ENCODE measurements around the gene PPIC.

The PPIC gene

DNA sequence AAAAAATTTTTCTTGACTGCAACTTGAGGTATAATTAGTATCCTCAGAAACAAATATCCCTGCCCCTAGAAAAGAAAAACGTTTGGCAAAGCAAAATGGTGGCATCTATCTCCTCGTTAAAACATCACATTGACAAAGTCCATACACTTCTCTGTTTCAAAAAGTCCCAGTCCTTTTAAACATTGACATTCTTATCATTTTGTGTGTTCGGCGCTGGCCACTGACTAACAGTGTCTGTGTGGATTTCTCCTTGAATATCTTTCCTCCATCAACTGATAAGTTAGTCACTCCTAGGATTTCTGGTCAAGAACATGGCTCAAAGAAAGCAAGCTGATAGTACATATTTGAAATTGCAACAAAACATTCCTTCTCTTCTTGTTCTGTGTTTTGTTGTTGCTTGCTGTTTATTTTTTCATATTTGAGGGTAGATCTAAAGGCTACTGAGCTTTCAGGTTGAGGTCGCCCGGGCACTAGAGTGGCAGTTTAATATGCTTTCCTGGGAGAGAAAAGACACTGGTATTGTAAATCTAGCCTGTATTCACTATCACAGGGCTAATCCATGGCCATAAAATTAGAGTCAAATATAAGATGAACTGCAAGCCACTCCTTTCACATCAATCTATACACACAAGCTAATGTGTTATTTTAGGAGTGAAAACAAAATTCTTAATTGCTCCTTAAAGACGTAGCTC is 8.5 kb upstream of the PPIC start:
- in situ Hi-C loops (cut with MboI; ENCODE audit: low pct_unique_long_range_greater_than_20kb, low sequenced_read_pairs, unreplicated experiment): no loop called here
- TF ChIP-seq, protein P1, sequence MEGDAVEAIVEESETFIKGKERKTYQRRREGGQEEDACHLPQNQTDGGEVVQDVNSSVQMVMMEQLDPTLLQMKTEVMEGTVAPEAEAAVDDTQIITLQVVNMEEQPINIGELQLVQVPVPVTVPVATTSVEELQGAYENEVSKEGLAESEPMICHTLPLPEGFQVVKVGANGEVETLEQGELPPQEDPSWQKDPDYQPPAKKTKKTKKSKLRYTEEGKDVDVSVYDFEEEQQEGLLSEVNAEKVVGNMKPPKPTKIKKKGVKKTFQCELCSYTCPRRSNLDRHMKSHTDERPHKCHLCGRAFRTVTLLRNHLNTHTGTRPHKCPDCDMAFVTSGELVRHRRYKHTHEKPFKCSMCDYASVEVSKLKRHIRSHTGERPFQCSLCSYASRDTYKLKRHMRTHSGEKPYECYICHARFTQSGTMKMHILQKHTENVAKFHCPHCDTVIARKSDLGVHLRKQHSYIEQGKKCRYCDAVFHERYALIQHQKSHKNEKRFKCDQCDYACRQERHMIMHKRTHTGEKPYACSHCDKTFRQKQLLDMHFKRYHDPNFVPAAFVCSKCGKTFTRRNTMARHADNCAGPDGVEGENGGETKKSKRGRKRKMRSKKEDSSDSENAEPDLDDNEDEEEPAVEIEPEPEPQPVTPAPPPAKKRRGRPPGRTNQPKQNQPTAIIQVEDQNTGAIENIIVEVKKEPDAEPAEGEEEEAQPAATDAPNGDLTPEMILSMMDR (IDR thresholded peaks at IDR 0.05; ENCODE audit: extremely low read depth, insufficient read depth, missing control alignments): no peak

DNA sequence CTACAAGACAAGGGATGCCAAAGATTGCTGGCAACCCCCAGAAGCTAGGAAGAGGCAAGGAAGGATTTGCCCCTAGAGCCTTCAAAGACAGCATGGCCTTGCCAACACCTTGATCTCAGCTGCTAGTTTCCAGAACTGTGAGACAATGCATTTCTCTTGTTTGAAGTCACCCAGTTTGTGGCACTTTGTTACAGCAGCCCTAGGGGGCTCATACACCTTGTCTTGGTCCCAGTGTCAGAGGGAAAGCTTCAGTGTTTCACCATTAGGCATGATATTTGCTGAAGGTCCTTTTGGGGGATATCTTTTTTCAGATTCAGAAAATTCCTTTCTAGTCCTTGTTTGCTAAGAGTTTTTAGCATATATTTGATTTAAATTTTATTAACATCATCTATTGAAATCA is 3.1 kb upstream of the PPIC start:
- in situ Hi-C loops (cut with MboI; ENCODE audit: low pct_unique_long_range_greater_than_20kb, low sequenced_read_pairs, unreplicated experiment): no loop called here
- TF ChIP-seq, protein P1 (IDR thresholded peaks at IDR 0.05; ENCODE audit: extremely low read depth, insufficient read depth, missing control alignments): no peak
- no peak for DNase-seq (ENCODE audit: low spot score)

More for the DNA sequence above, 8.5 kb upstream of the PPIC start:
- DNase-seq (ENCODE audit: low spot score): no peak

DNA sequence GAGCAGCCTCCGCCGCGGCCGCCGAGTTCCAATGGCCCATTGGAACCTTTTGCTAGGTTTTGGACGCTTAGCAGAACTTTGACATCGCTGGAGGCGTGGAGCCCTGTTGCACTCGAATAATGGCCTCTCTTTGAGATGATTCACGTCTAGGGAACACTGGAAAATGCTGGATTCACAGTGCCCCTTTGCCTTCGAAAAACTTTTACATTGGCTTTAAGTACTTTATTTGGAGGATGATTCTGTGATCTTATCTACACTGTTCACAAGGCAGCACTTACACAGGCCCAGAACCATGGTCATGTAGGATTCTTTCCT is 536 bp upstream of the PPIC start:
- in situ Hi-C loops (cut with MboI; ENCODE audit: low pct_unique_long_range_greater_than_20kb, low sequenced_read_pairs, unreplicated experiment): no loop called here
- TF ChIP-seq, protein P1 (IDR thresholded peaks at IDR 0.05; ENCODE audit: extremely low read depth, insufficient read depth, missing control alignments): no peak
- DNase-seq (ENCODE audit: low spot score): no peak

DNA sequence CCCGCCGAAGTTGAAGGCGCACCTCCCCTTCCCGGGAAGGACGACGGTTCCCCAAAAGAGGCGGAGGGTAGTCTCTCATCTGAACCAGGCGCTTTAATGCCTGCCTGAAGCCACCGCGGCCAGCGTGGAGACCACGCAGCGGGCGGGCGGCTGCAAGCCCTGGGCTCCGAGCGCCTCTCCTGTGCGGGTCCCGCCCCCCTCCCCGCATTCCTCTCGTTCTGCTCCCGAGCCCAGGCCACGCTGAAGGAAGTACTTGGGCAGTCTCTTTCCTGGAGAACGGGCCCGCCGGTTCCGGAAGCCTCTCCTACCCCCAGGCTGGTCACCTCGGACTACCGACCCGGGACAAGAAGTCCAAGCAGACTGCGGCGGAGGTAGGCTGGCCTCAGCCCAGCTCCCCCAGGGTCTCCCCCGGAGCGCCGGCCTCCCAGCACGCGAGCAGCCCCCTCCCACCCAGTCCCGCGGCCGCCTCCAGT is 571 bp downstream of the PPIC start:
- TF ChIP-seq, protein P1 (IDR thresholded peaks at IDR 0.05; ENCODE audit: extremely low read depth, insufficient read depth, missing control alignments): no peak
- DNase-seq (ENCODE audit: low spot score): peak; percentile 41
- in situ Hi-C loops (cut with MboI; ENCODE audit: low pct_unique_long_range_greater_than_20kb, low sequenced_read_pairs, unreplicated experiment): no loop called here

DNA sequence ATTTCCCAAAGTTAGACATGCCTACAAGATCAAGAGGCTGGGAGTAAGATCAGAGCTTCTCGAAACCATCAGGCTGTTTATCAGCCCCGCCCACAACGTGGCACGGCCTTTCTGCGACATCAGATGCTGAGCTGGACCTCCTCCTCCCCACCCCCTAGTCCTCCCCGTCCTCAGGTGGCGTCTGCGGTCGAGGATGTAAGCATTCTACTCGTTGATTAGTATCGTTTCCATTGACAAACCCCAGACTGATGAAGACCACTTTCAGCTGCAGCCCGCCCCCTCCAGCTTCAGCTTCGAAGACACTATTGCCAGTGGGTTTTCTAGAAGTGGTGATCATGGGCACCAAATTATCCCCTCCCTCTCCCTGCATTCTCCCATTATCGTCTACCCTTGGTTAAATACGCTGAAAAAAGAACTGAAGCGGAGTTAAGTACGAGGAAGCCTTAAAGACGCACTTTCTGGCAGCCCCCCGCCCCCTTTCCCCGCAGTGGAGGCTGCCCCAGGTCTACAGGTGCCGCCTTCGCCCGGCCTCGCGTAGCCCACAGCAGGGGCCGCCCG is 1.1 kb downstream of the PPIC start:
- in situ Hi-C loops (cut with MboI; ENCODE audit: low pct_unique_long_range_greater_than_20kb, low sequenced_read_pairs, unreplicated experiment): no loop called here
- peak; percentile 47 for DNase-seq (ENCODE audit: low spot score)
- TF ChIP-seq, protein P1 (IDR thresholded peaks at IDR 0.05; ENCODE audit: extremely low read depth, insufficient read depth, missing control alignments): no peak

DNA sequence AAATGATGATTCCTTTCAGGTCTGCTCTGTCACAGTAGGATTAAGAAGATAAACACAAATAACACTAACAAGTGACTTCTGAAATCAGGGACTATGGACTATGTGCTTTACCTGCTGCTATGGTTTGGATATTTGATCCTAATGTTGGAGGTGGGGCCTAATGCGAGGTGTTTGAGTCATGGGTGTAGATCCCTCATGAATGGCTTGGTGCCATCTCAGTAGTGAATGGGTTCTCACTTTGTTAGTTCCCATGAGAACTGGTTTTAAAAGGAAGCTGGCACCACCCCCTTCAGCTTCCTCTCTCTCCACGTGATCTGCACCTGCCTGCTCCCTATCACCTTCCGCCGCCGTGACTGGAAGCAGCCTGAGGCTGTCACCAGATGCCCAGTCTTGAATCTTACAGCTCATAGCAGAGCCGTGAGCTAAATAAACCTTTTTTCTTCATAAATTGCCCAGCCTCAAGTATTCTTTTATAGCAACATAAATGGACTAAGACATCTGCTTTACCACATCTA is 3.3 kb downstream of the PPIC start:
- DNase-seq (ENCODE audit: low spot score): no peak
- TF ChIP-seq, protein P1 (IDR thresholded peaks at IDR 0.05; ENCODE audit: extremely low read depth, insufficient read depth, missing control alignments): no peak
- in situ Hi-C loops (cut with MboI; ENCODE audit: low pct_unique_long_range_greater_than_20kb, low sequenced_read_pairs, unreplicated experiment): no loop called here

All from GM13977 (cell line).